Nephron (organoid): ENCODE measurements around the gene KRTAP4-9.
"Not testable (repeated sequence)": the region's sequence is repeated elsewhere in the genome, so short reads cannot be mapped to it uniquely, and the experiment has no call there.

Experiments
- H3K27ac Mint-ChIP-seq, 3 experiments: 2 replicates each; pipeline ENCODE4 v1.8.0; 2020; ENCODE audit warnings: mixed read lengths in 3 of 3, mild to moderate bottlenecking in 2 of 3, moderate library complexity in 1 of 3
- H3K27me3 Mint-ChIP-seq: 2 replicates; pipeline ENCODE4 v1.8.0; 2021; ENCODE audit warnings: low read depth, mild to moderate bottlenecking, moderate library complexity, mixed read lengths
- H3K36me3 Mint-ChIP-seq: 2 replicates; pipeline ENCODE4 v1.8.0; 2020; ENCODE audit warnings: low read depth, mixed read lengths
- H3K4me1 Mint-ChIP-seq: 2 replicates; pipeline ENCODE4 v1.8.0; 2020; ENCODE audit warnings: mixed read lengths
- H3K4me3 Mint-ChIP-seq, 3 experiments: 2 replicates each; pipeline ENCODE4 v1.8.0; 2020; ENCODE audit warnings: mild to moderate bottlenecking in 3 of 3, mixed read lengths in 3 of 3, moderate library complexity in 2 of 3
- H3K9me3 Mint-ChIP-seq: 2 replicates; pipeline ENCODE4 v1.8.0; 2020; ENCODE audit warnings: mixed read lengths
- CTCF ChIP-seq, 3 experiments: fragments of 200-600 bp; sonication (generic); IDR thresholded peaks; one replicate each; pipeline ENCODE4 v1.5.0; 2021; ENCODE audit warnings: antibody characterized with exemption in 3 of 3; ENCODE audit not compliant: unreplicated experiment in 3 of 3

Gene KRTAP4-9

GRCh38 chr17:41073676-41074075 is 31.5 kb upstream of the KRTAP4-9 start:
- no peak for TF ChIP-seq CTCF (IDR thresholded peaks at IDR 0.05; ENCODE audit: unreplicated experiment in 3 of 3)
- Mint-ChIP-seq H3K4me3 (no peak overlapping the region), H3K27me3 (peaks cover 8% of the 10 kb centered on the region), H3K36me3 (no peaks in the 10 kb centered on the region), H3K4me1 (no peaks in the 10 kb centered on the region), H3K27ac (no peak overlapping the region), H3K9me3 (peaks cover 6% of the 10 kb centered on the region)

DNA sequence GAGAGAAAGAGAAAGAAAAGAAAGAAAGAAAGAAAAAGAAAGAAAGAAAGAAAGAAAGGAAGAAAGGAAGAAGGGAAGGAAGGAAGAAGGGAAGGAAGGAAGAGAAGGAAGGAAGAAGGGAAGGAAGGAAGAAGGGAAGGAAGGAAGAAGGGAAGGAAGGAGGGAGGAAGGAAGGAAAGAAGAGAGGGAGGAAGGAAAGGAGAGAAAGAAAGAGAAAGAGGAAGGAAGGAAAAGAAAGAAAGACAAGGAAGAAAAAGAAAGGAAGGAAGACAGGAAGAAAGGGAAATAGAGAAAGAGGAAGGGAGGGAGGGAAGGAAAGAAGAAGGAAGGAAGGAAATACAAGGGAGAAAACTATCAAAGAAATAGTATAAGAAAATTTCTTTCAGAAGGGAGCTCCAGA is 28.4 kb upstream of the KRTAP4-9 start:
- peaks cover 6% of the 10 kb centered on the region for H3K9me3 Mint-ChIP-seq
- TF ChIP-seq CTCF (IDR thresholded peaks at IDR 0.05; ENCODE audit: unreplicated experiment in 3 of 3), result no peak
- peaks cover 8% of the 10 kb centered on the region for H3K27me3 Mint-ChIP-seq
- H3K27ac Mint-ChIP-seq, result no peak overlapping the region
- H3K36me3 Mint-ChIP-seq, result no peaks in the 10 kb centered on the region
- H3K4me1 Mint-ChIP-seq, result no peaks in the 10 kb centered on the region
- H3K4me3 Mint-ChIP-seq, result no peak overlapping the region

DNA sequence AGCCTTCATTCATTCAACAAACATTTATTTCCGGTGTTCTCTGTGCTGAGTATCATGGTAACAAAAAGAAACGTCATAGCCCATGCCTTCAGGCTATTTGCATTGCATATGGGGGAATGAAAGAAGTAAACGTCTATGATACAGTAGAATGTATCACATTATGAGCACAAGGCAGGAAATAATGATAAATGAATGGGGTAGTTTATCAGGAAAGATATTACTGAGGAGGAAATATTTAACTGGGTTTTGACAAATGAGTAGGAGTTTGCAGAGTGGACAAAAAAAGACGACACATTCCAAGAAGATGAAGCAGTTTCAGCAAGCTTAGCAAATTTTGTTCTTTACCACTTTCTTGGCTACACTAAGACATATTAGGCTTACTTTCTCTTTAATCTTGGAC is 22.6 kb upstream of the KRTAP4-9 start:
- Mint-ChIP-seq H3K27me3 (peaks cover 4% of the 10 kb centered on the region), H3K27ac (peak overlapping the region in 2 of 3 experiments; percentile 49 to 66), H3K4me3 (no peak overlapping the region), H3K4me1 (peaks cover 6% of the 10 kb centered on the region), H3K9me3 (peaks cover 4% of the 10 kb centered on the region), H3K36me3 (no peaks in the 10 kb centered on the region)
- TF ChIP-seq CTCF (IDR thresholded peaks at IDR 0.05; ENCODE audit: unreplicated experiment in 3 of 3), result no peak

DNA sequence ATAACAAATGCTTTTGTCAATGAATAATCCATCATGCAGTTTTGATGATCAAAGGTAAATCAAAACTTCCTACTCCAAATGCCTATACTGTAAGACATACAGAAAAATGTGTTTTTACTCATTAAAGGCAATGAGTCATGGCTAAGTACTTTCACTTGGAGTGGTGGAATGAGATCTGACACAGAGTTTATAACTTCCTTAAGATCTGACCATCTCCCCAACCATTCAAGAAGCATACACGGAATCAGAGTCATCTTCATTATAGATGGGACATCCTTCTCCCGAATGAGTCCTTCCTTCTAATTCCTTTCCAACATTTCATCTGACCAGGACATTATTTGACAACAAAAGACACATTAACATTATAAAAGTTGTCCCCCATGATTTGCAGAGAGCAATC is 21.8 kb upstream of the KRTAP4-9 start:
- not testable (repeated sequence) for H3K9me3 Mint-ChIP-seq, H3K36me3 Mint-ChIP-seq, H3K4me1 Mint-ChIP-seq, H3K27ac Mint-ChIP-seq, H3K4me3 Mint-ChIP-seq, H3K27me3 Mint-ChIP-seq

DNA sequence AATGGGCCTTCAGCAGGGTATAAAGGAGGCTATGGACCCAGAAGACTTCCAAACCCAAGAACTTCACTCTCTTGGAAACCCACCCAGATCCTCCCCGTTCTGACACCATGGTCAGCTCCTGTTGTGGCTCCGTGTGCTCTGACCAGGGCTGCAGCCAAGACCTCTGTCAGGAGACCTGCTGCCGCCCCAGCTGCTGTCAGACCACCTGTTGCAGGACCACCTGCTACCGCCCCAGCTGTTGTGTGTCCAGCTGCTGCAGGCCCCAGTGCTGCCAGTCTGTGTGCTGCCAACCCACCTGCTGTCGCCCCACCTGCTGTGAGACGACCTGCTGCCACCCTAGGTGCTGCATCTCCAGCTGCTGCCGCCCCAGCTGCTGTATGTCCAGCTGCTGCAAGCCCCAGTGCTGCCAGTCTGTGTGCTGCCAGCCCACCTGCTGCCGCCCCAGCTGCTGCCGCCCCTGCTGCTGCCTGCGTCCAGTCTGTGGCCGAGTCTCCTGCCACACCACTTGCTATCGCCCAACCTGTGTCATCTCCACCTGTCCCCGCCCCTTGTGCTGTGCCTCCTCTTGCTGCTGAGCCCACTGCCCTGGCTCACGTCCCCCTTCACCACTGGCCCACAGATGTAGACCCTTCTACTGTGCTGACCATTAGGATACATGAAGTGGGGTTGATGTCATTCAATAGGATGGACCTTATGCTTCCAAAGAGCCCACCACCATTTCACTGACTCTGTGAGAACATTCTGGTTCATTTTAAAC is 20.9 kb upstream of the KRTAP4-9 start, which contains the start of gene KRTAP4-7:
Gene KRTAP4-7, plus strand, starts transcription at position 51 of the 757 bp plus-strand sequence. Its CDS starts 57 bp downstream, at position 108.
- H3K36me3 Mint-ChIP-seq, H3K27ac Mint-ChIP-seq, H3K4me3 Mint-ChIP-seq, H3K9me3 Mint-ChIP-seq, H3K27me3 Mint-ChIP-seq, H3K4me1 Mint-ChIP-seq: not testable (repeated sequence)

DNA sequence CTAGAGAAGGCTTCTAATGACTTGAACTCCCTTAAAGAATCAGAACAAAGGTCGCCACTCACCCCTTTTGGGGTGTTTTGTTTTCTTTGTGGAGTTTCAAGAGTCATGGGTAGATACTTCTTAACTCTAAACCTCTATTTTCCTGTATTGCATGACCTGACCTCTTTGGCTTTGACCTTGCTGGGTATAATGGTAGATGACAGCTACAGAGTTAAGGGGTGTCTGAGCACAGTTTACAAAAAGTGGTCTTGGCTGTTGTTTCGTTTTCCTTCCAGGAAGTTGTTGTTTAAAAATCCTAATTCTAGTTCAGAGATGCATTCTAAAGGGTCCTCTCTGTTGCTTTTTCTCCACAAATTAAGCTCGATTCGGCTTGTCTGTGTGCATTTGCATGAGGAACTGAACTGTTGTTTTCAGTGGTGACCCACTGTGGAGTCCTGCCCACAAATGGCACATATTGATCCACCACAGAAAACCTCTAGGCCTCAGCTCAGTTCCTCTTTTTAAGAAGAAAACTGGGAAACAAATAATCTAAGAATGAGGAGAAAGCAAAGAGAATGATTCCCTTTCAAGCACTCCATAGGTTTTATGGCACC is 16.3 kb upstream of the KRTAP4-9 start:
- not testable (repeated sequence) for H3K4me3 Mint-ChIP-seq, H3K4me1 Mint-ChIP-seq, H3K27ac Mint-ChIP-seq, H3K9me3 Mint-ChIP-seq, H3K27me3 Mint-ChIP-seq, H3K36me3 Mint-ChIP-seq

DNA sequence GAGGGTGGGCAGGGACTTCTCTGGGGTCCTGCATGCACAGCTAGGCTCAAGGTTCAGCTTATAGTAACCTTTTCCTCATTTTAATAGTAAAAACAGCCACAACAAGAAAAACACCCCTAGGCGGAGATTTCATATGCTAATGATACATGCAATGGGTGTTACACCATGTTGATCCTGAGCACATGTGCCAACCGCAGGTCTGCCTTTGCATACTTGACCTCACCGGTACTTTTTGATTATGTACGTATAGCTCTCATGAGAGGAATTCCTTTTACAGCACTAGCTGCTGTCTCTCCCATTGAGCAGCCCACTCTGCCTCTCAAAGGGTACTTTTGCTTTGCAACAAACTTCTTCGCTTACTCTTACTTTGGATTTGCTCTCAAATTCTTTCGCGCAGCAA is 9.1 kb upstream of the KRTAP4-9 start:
- Mint-ChIP-seq H3K27me3 (peaks cover 11% of the 10 kb centered on the region), H3K36me3 (no peaks in the 10 kb centered on the region), H3K4me3 (no peak overlapping the region), H3K9me3 (peaks cover 5% of the 10 kb centered on the region), H3K27ac (no peak overlapping the region), H3K4me1 (peaks cover 20% of the 10 kb centered on the region)
- no peak for TF ChIP-seq CTCF (IDR thresholded peaks at IDR 0.05; ENCODE audit: unreplicated experiment in 3 of 3)
